Activated CD4-positive, alpha-beta T cell treated with anti-CD3 and anti-CD28 coated beads, Interleukin-2, Interleukin-4, amounts not matched to agents 100 ng/mL and 50 ng/mL, durations not matched to agents 16 hours and 8 hours (primary cell): ENCODE results near the gene PHF13.

Experiments used
- DNase-seq: peaks from one replicate; pipeline ENCODE4 v3.0.0-alpha.2; 2020; ENCODE audit warnings: low spot score

PHF13 gene

GRCh38 chr1:6602669-6603237, 10.8 kb upstream of the PHF13 start, which contains the start of gene KLHL21:
Gene KLHL21, minus strand, starts transcription at chr1:6602869. Its CDS starts 52 bp downstream, at chr1:6602817.
- DNase-seq = peak; percentile 88

DNA sequence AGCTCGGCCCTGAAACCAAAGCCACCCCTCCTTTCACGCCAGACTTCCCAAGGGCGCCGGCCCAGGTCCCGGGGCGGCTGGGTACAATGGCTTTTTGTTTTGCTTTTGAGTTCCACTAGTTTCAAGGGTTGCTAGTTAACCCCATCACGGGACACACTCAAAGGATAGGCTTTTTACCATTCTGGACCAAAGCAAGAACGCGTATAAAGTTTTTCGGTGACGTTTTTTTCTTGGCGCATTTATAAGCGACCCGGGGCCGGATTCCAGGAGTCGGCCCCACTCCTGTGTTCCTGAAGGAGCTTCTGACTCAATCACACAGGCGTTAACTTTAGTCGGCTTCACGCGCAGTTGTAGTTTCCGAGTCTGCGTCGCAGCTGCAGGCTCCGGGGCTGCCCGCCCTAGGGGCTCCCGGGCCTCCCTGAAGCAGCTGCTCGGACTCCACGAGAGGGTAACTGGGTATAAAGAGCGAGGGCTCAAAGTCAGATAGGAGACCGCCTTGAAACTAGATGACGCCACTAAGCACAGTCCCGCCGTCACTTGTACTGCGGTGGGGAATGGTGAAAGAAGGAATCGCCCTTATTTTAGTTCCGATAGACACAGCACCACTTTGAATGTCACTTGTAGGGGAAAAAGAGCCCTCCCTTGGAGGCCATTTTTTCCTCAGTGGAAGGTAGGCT, 10.2 kb upstream of the PHF13 start:
- DNase-seq = peak; percentile 64

GRCh38 chr1:6603915-6604558, 9.5 kb upstream of the PHF13 start:
- DNase-seq = no peak

- DNase-seq = no peak
These were observed 730 bp upstream of the PHF13 start for GRCh38 chr1:6612641-6613360.

- no peak for DNase-seq
These were observed 743 bp downstream of the PHF13 start for GRCh38 chr1:6614019-6614928.

DNA sequence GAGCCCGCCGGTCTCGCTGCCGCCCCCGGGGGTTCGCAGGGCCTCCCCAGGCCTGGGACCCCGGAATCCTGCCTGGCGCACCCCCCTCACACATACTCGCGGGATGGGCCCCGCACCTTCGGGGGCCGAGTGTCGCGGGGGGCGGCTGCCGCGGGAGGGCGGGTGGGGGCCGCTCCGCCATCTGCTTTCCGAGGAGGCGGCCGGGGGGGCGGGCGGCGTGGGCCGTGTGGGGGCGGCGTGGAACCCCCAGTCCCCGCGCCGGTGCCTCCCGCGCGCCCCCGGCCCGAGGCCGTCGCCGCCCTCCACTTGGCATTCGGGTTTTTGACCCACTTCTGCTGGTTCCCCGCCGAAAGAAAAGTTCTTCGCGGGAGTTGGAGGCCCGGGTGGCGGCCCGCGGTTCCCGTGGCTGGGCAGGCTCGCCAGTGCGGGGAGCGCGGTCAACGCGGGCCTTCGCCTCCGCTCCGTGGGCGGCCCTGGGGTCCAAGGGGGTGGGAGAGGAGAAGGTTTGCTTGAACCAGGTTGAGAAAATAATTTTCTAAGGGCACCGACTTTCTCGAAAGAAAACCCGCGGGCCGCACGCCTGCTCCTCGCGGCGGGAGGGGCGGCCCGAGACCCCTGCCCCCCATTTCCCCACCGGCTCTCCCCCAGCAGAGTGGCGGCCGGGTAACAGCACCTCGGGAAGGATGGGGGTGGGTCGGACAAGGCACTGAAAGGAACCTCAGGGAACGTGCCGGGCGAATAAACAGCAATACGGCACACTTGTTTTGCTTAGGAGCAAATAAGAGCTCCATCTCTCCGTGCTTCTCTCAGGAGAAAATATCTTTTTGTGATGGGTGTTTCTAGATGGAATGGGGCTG, 1.6 kb downstream of the PHF13 start:
- no peak for DNase-seq

- no peak for DNase-seq
These were observed 5.5 kb downstream of the PHF13 start for GRCh38 chr1:6619045-6619444.

GRCh38 chr1:6621429-6622391, 8.2 kb downstream of the PHF13 start:
- DNase-seq = no peak

DNA sequence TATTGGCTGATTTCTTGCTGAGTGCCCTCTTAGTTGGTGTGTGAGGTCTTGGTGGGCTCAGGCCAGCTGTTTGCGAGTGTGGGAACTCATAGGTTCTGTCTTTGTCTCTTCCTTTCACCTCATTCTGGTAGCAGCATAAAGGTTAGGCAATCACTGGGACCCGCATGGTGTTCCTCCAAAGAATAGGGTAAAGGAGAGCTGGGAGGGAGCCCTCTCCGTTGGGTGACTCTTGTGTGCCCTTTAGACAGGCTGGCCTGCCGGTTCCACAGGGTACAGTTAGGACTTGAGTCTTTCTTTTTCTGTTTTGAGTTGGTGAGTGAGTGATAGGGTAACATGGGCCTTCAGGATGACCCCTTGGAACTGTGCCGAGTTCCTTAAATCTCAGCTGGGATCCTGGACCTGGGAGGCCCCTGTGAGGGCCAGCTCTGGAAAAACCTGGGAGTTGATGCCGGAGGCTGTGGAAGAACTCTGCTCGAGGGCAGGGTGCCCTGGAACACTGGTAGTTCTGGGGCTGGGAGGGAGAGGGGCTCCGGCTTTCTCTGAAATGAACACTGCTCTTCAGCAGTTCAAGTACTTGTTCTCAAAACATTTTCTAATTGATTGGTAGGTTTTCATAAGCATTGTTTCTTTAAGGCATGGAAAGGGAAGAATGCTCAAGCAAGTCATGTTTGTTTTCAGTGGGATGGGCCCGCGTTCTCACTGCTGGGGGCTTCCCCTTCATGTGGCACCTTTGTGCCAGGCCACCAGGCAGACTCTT, 9.0 kb downstream of the PHF13 start:
- no peak for DNase-seq

DNA sequence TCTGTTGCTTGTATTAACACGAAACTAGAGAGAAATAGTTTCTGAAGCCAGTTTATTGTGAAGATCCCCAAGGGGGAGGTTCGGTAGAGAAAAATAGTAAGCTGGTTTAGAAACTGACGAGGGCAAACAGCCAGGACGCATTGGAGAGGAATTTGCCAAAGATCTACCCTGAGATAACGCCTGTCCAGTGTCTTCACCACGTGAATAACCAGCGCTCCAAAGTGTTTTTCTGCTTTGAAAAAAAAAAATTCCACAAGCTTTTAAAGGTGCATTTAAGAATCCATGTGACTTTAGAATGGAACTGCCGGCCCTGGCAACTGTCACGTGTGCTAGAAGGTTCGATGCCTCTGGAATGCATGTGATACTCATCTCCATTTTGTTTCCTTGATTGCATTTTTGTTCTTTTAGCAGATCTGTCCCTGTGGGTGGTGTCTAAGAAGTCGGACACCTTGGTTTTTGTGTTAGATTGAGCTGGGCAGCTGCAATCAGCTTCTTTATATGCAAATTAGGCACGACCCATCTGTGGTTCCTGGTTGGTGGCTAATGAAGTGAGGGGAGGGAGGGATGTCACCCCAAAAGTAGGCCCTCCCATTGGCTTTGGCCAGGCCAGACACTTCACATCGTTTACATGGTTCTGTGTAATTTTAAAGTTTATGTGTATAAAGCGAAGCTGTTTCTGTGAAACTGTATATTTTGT, 9.9 kb downstream of the PHF13 start:
- DNase-seq = no peak

DNA sequence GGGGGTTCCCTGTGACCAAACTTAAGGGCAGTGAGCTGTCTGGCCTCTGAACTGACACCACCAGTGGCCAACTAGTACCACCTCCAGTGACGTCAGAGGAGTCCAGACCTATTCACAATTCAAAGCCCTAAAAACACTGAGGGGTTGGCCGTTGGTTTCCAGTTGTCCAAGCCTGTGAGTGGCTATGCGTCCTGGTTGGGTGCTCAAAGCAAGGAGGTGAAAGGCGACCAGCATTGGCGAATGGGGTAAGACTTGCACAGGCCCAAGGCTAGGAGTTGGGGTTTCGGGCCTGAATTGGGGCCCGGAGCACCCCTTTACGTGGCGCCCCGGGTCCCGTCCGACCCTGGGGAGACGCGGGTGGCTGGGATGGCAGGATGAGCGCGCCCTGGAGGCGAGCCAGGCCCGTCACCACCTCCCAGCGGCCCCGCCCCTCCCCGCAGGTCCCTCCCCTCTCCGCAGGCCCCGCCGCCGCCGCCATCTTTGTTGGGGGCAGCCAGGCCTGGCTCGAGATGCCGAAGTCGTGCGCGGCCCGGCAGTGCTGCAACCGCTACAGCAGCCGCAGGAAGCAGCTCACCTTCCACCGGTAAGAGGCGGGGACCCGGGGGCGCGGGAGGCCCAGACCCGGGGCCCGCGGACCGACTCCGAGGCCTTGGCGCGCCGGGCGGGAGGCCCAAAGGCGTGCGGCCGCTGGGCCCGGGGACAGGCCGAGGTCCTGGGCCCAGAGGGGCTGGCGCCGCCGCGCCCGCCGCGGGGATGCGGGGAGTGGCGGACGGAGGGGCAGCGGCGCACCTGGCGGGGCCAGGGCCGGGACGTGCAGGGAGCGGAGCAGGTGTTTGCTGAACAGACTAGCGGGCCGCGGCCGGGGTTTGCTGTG, 11.4 kb downstream of the PHF13 start, which contains the start of gene THAP3:
Gene THAP3, plus strand, starts transcription at position 159 of the 874 bp plus-strand sequence. Its CDS starts 351 bp downstream, at position 510.
- peak; percentile 88 for DNase-seq

DNA sequence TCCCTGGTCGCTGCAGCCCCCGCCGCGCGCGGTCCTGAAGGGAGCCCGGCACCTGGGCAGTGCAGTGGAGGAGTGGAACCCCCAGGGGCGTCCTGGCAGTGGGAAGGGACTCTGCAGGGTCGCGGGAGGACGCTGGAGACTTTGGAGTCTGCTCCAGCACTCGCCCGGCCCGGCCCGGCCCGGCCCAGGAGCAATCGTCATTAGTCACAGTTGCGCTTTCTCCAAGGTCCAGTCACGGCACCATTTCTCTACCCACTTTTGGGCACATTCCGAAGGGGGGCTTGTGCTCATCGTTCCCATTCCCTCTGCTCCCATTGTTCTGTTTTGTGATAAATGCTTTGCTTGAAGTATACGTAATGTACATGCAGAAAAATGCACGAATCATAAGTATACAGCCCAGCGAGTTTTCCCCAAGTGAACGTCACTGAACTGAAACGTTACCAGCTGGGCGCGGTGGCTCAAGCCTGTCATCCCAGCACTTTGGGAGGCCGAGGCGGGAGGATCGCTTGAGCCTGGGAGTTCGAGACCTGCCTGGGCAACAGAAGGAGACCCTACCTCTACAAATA, 12.1 kb downstream of the PHF13 start:
- DNase-seq = peak; percentile 17

- DNase-seq = no peak
These were observed 13.5 kb downstream of the PHF13 start for GRCh38 chr1:6627031-6627430.

DNA sequence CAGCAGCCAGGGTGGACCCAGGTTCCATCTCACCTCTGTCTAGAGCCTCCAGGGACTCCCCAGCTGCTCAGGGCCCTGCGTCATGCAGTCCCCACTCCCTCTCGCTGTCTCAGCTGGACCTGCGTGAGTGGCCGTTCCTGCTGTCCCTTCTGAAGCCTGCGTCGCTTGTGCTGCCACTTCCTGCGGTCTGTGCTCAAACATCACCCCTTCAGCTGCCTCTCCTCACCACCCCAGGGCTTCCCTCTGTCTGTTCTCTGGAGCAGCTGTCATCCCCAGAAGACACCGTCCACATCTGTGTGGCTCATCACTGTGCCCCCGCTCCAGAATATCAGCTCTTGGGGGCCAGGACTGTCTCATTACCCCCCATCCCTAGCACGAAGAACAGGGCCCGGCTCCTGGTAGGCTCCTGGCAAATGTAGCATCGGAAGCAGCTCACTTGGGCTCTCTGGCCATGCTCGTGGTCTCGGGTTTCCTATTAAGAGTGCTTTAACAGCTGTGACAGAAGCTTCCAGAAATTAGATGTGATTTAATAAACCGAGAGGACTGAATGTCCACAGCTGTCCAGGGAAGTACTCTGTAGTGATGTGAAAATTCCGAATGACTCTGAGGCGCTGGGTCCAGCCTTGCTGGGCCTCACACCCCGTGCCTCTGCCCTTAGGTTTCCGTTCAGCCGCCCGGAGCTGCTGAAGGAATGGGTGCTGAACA, 14.5 kb downstream of the PHF13 start:
- DNase-seq = no peak

GRCh38 chr1:6628971-6629479, 15.5 kb downstream of the PHF13 start:
- no peak for DNase-seq

DNA sequence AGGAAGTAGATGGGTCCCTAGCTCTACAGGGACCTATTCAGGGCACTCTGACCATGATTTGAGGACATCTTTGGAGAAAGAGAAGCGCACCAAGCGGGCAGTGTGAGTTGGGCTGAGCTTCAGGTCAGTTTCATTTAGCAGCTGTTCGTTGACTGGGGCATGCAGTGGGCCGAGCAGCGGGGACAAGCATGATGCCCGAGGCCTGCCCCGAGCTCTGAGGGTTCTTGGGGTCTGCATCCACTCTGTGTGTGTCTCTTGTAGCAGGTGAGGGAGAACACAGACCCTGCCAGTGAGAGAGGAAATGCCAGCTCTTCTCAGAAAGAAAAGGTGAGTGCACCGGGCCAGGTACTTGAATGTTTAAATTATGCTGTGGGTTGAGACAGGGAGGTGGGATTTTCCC, 16.5 kb downstream of the PHF13 start:
- no peak for DNase-seq
